GM12864 (cell line): ENCODE measurements around the gene COQ10A.
A peak's percentile ranks its signal among the peaks of the same experiment; 100 is the strongest.

ENCODE experiments used
- DNase-seq: peaks from one replicate; pipeline ENCODE4 v3.0.0-alpha.2; 2011; ENCODE audit warnings: low read depth
- H3K4me3 ChIP-seq: 2 replicates; pipeline ENCODE4 v1.5.1; 2011; ENCODE audit warnings: mild to moderate bottlenecking, low read depth, low read length, control low read depth
- CTCF ChIP-seq: IDR thresholded peaks from 2 replicates; pipeline ENCODE4 v1.5.1; 2011; ENCODE audit warnings: low read depth, mild to moderate bottlenecking, moderate library complexity, low read length, control low read depth, inconsistent platforms; ENCODE audit errors: missing control alignments

COQ10A gene

GRCh38 chr12:56266693-56267442 lies at the start of gene COQ10A:
COQ10A (plus strand) TSS chr12:56266942; CDS start chr12:56267119, 177 bp downstream.
- DNase-seq: peak; percentile 53
- peak; percentile 50 for TF ChIP-seq CTCF
- H3K4me3 ChIP-seq: peak within 1 kb of the TSS; percentile 66

GRCh38 chr12:56219840-56220239 lies 46.9 kb upstream of the COQ10A start:
- peak overlapping the region; percentile 95; the same call in 1 of the 2 replicates for H3K4me3 ChIP-seq
- TF ChIP-seq CTCF: no peak
- DNase-seq: no peak

- peak; percentile 27 for DNase-seq
Measured at GRCh38 chr12:56220611-56221231, 46.0 kb upstream of the COQ10A start.

GRCh38 chr12:56221232-56221756 lies 45.4 kb upstream of the COQ10A start:
- TF ChIP-seq CTCF: no peak
- peak overlapping the region; percentile 95 for H3K4me3 ChIP-seq
- no peak for DNase-seq

More at GRCh38 chr12:56220611-56221231, 46.0 kb upstream of the COQ10A start:
- TF ChIP-seq CTCF: no peak
- H3K4me3 ChIP-seq: peak overlapping the region; percentile 95

GRCh38 chr12:56221757-56222530 lies 44.8 kb upstream of the COQ10A start, which contains the start of gene RNF41:
RNF41 (minus strand) TSS chr12:56221922; CDS start chr12:56214047, 7,875 bp downstream.
- peak; percentile 87 for DNase-seq
- peak; percentile 11 for TF ChIP-seq CTCF
- peak within 1 kb of the TSS; percentile 95 for H3K4me3 ChIP-seq

- H3K4me3 ChIP-seq: peak overlapping the region; percentile 95
- no peak for DNase-seq
- no peak for TF ChIP-seq CTCF
Measured at GRCh38 chr12:56222531-56222895, 44.2 kb upstream of the COQ10A start.
